ENCODE results near the gene PSMB10. TPM values are rescaled to one million over a fixed set of nuclear protein-coding genes. Genes with fewer than 3 reads are reported as not detected.
A peak's percentile ranks its signal among the peaks of the same experiment; 100 is the strongest.

PSMB10 gene
- total and polyA plus RNA-seq, 8 donors: 20.7 to 76.8 (median 31.6) TPM

- ATAC-seq (no peak), DNase-seq (no peak)
- intact Hi-C loops (cut with DNase I): no loop called here
- Histone ChIP-seq H3K4me1 (peaks cover 13 to 26% of the 10 kb centered on the region in 2 donors), H3K27ac (no peak overlapping the region), H3K4me3 (no peak overlapping the region), H3K27me3 (no peaks in the 10 kb centered on the region), H3K36me3 (no peaks in the 10 kb centered on the region), H3K9me3 (no peaks in the 10 kb centered on the region)
- no peak for TF ChIP-seq CTCF (IDR thresholded peaks at IDR 0.05)
Measured at GRCh38 chr16:67971111-67971510, 34.5 kb upstream of the PSMB10 start.

GRCh38 chr16:67969254-67970039 is 32.8 kb upstream of the PSMB10 start:
- intact Hi-C loops (cut with DNase I): no loop called here
- no peak for ATAC-seq
- no peak for DNase-seq

GRCh38 chr16:67968400-67969253 is 32.0 kb upstream of the PSMB10 start, which contains the start of gene SLC12A4:
Gene SLC12A4, minus strand, starts transcription at chr16:67968637. Its CDS starts 84 bp downstream, at chr16:67968553.
- H3K4me3 ChIP-seq: peak within 1 kb of the TSS; percentile 81 to 92
- H3K9me3 ChIP-seq: no peaks in the 10 kb centered on the region
- peak within 1 kb of the TSS; percentile 88 to 93 for H3K27ac ChIP-seq
- DNase-seq (peak; percentile 84 to 96 (median 90)), ATAC-seq (peak; percentile 93)
- peaks cover 23 to 48% of the 10 kb centered on the region in 2 donors for H3K4me1 ChIP-seq
- no peaks in the 10 kb centered on the region for H3K27me3 ChIP-seq
- H3K36me3 ChIP-seq: no peaks in the 10 kb centered on the region
- TF ChIP-seq CTCF (IDR thresholded peaks at IDR 0.05): no peak
- intact Hi-C loops (cut with DNase I): no loop called here

More at GRCh38 chr16:67969254-67970039, 32.8 kb upstream of the PSMB10 start:
- H3K4me1 ChIP-seq: peaks cover 23 to 40% of the 10 kb centered on the region in 2 donors
- TF ChIP-seq CTCF (IDR thresholded peaks at IDR 0.05): no peak
- H3K36me3 ChIP-seq: no peaks in the 10 kb centered on the region
- peak overlapping the region; percentile 81 to 92 for H3K4me3 ChIP-seq
- no peaks in the 10 kb centered on the region for H3K27me3 ChIP-seq
- peak overlapping the region; percentile 88 to 93 for H3K27ac ChIP-seq
- H3K9me3 ChIP-seq: no peaks in the 10 kb centered on the region

GRCh38 chr16:67967958-67968399 is 31.3 kb upstream of the PSMB10 start:
- H3K27me3 ChIP-seq: no peaks in the 10 kb centered on the region
- H3K36me3 ChIP-seq: no peaks in the 10 kb centered on the region
- no peaks in the 10 kb centered on the region for H3K9me3 ChIP-seq
- ATAC-seq: peak; percentile 44
- TF ChIP-seq CTCF (IDR thresholded peaks at IDR 0.05): no peak
- H3K4me3 ChIP-seq: peak overlapping the region; percentile 81 to 92
- peak overlapping the region; percentile 88 to 93 for H3K27ac ChIP-seq
- peak in 2 of 4 donors; percentile 35 to 89 for DNase-seq
- H3K4me1 ChIP-seq: peaks cover 23 to 55% of the 10 kb centered on the region in 2 donors
- intact Hi-C loops (cut with DNase I): no loop called here

Data from left lung (tissue), 10 donors.